NCI-H524 (cell line): ENCODE results near the gene TRA2B.
A peak's percentile ranks its signal among the peaks of the same experiment; 100 is the strongest.

Experiments
- DNase-seq, 2 experiments: peaks; one replicate each; lab custom pipeline; 2025; lab: John Stamatoyannopoulos, UW

The TRA2B gene

GRCh38 chr3:185950728-185951127 lies 12.9 kb upstream of the TRA2B start:
- no peak for DNase-seq

- DNase-seq: no peak
Measured at GRCh38 chr3:185949515-185949914, 11.7 kb upstream of the TRA2B start.

GRCh38 chr3:185948292-185948691 lies 10.5 kb upstream of the TRA2B start:
- no peak for DNase-seq

GRCh38 chr3:185943760-185944106 lies 5.9 kb upstream of the TRA2B start:
- DNase-seq: no peak

GRCh38 chr3:185942907-185943759 lies 5.3 kb upstream of the TRA2B start:
- peak; percentile 66 to 87 for DNase-seq

- no peak for DNase-seq
Measured at GRCh38 chr3:185942396-185942795, 4.6 kb upstream of the TRA2B start.

- DNase-seq: no peak
Measured at GRCh38 chr3:185940951-185941350, 3.1 kb upstream of the TRA2B start.

GRCh38 chr3:185939721-185940120 lies 1.9 kb upstream of the TRA2B start:
- DNase-seq: no peak

GRCh38 chr3:185936814-185937688 lies 763 bp downstream of the TRA2B start:
- DNase-seq: peak; percentile 84 to 91

- no peak for DNase-seq
Measured at GRCh38 chr3:185936273-185936629, 1.6 kb downstream of the TRA2B start.

GRCh38 chr3:185935465-185936272 lies 2.1 kb downstream of the TRA2B start:
- peak in 1 of 2 experiments; percentile 22 for DNase-seq

- DNase-seq: peak in 1 of 2 experiments; percentile 31
Measured at GRCh38 chr3:185934767-185935464, 2.9 kb downstream of the TRA2B start.

GRCh38 chr3:185934174-185934557 lies 3.6 kb downstream of the TRA2B start:
- no peak for DNase-seq

- DNase-seq: no peak
Measured at GRCh38 chr3:185933374-185934173, 4.2 kb downstream of the TRA2B start.

GRCh38 chr3:185931777-185932612 lies 5.8 kb downstream of the TRA2B start:
- peak in 1 of 2 experiments; percentile 11 for DNase-seq

GRCh38 chr3:185930393-185931107 lies 7.3 kb downstream of the TRA2B start:
- DNase-seq: no peak

GRCh38 chr3:185929192-185930151 lies 8.3 kb downstream of the TRA2B start:
- no peak for DNase-seq

- DNase-seq: no peak
Measured at GRCh38 chr3:185928496-185928895, 9.3 kb downstream of the TRA2B start.
